Measurements from ENCODE around the gene CDH4. TPM values are rescaled to one million over a fixed set of nuclear protein-coding genes. Genes with fewer than 3 reads are reported as not detected.
"Not testable (repeated sequence)": the region's sequence is repeated elsewhere in the genome, so short reads cannot be mapped to it uniquely, and the experiment has no call there.

The CDH4 gene
- total RNA-seq, 2 experiments from 2014 or later: 0.11 to 0.18 TPM

- no peaks in the 10 kb centered on the region for H3K4me1 Mint-ChIP-seq (ENCODE audit: low read depth)
- TF ChIP-seq, protein P1, sequence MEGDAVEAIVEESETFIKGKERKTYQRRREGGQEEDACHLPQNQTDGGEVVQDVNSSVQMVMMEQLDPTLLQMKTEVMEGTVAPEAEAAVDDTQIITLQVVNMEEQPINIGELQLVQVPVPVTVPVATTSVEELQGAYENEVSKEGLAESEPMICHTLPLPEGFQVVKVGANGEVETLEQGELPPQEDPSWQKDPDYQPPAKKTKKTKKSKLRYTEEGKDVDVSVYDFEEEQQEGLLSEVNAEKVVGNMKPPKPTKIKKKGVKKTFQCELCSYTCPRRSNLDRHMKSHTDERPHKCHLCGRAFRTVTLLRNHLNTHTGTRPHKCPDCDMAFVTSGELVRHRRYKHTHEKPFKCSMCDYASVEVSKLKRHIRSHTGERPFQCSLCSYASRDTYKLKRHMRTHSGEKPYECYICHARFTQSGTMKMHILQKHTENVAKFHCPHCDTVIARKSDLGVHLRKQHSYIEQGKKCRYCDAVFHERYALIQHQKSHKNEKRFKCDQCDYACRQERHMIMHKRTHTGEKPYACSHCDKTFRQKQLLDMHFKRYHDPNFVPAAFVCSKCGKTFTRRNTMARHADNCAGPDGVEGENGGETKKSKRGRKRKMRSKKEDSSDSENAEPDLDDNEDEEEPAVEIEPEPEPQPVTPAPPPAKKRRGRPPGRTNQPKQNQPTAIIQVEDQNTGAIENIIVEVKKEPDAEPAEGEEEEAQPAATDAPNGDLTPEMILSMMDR (IDR thresholded peaks at IDR 0.05): no peak
- ATAC-seq (no peak), DNase-seq (no peak)
- ChIA-PET CTCF (no interaction called here), POLR2A (no interaction called here)
- peaks cover 3% of the 10 kb centered on the region for H3K9me3 Mint-ChIP-seq
- peaks cover 11% of the 10 kb centered on the region for H3K27me3 Mint-ChIP-seq
- intact Hi-C loops (cut with micrococcal nuclease): no loop called here
- no peaks in the 10 kb centered on the region for H3K36me3 Mint-ChIP-seq (ENCODE audit: low read depth)
- no peak overlapping the region for H3K4me3 Mint-ChIP-seq
- no peak overlapping the region for H3K27ac Mint-ChIP-seq
Observed at GRCh38 chr20:61477451-61477861, 225.4 kb downstream of the CDH4 start.

DNA sequence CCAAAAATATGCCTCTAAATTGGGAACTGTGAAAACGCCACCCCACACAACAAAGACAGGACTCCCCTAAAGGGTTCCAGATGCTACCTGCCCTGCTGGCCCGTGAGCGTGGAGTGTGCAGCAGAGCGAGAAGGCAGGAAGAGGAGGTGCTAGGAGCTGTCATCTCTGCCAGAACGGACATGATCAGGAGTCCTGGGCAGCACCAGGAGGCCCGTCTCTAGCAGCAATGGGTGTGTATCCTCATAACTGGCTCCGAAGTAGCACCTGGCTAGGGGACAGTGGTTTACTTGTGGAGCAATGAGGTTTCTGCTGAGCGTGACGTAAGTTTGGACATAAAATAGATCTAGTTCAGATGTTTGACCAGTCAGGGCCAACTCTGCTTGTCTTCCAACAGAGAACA is 226.0 kb downstream of the CDH4 start:
- H3K36me3 Mint-ChIP-seq (ENCODE audit: low read depth): no peaks in the 10 kb centered on the region
- CTCF ChIA-PET: no interaction called here
- H3K4me1 Mint-ChIP-seq (ENCODE audit: low read depth): no peaks in the 10 kb centered on the region
- peaks cover 11% of the 10 kb centered on the region for H3K27me3 Mint-ChIP-seq
- POLR2A ChIA-PET: no interaction called here
- intact Hi-C loops (cut with micrococcal nuclease): no loop called here
- no peak for DNase-seq
- no peak overlapping the region for H3K4me3 Mint-ChIP-seq
- ATAC-seq: no peak
- TF ChIP-seq, protein P1 (IDR thresholded peaks at IDR 0.05): no peak
- H3K9me3 Mint-ChIP-seq: peaks cover 3% of the 10 kb centered on the region
- H3K27ac Mint-ChIP-seq: no peak overlapping the region

DNA sequence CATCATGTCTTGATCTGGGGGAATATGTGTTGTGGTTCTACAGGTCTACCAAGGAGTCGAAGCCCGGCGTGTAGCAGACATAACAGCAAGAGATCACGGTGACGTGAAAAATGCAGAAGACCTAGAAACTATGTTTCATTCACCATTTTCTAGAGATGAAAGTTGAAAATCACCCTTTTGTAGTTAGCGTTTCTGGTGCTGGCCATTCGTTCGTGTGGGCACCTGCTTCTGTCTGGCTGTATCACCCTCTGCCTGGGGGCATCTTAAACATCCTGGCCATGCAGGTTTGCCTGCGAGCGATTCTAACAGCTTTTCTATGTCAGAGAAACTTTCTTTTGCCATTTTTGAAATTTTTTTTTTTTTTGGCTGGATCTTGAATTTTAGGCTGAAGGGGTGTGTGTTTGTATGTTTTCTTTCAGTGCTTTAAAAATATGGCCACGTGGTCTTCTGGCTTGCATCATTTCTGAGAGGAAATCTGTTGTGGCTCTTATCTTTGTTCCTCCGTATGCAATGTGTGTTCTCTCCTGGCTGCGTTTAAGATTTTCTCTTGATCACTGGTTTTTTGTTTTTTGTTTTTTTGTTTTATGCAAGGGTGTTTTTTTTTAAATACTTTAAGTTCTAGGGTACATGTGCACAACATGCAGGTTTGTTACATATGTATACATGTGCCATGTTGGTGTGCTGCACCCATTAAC is 226.7 kb downstream of the CDH4 start:
- ChIA-PET CTCF (no interaction called here), POLR2A (no interaction called here)
- Mint-ChIP-seq H3K27me3 (peaks cover 9% of the 10 kb centered on the region), H3K9me3 (peaks cover 3% of the 10 kb centered on the region), H3K27ac (no peak overlapping the region), H3K4me1 (ENCODE audit: low read depth) (no peaks in the 10 kb centered on the region), H3K4me3 (no peak overlapping the region), H3K36me3 (ENCODE audit: low read depth) (no peaks in the 10 kb centered on the region)
- intact Hi-C loops (cut with micrococcal nuclease): no loop called here
- ATAC-seq (no peak), DNase-seq (no peak)
- TF ChIP-seq, protein P1 (IDR thresholded peaks at IDR 0.05): no peak

GRCh38 chr20:61479433-61479832 is 227.4 kb downstream of the CDH4 start:
- POLR2A ChIA-PET: not testable (repeated sequence)

DNA sequence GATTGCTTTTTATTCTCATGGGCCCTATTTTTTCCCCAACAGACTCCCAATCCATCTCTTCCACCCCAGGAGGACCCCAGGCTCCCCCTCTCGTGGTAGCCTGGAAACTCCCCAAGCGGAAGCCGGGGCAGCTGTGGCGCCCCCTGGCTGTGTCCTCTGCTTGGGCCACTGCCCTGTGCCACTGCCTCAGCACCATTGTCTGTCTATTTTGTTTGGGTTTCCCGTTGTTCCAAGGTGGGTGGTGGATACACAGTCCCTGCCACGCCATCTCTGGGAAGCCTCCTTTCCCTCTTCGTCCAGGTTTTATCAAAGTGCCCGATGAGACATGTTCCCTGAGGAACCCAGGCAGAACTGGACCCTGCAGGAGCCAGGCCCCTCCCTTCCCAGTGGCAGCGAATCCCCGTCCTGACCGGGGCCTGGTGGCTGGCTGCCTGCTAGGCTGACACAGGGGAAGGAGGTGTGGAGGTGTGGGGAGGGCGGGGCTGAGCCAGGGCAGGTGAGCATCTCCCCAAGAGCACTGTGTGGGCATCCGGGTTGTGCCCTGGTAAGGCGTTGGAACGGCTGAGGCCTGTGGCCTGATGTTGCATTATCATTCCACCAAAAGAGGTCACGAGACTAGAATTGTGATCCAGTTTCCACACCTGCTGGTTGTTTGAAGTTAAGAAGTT is 228.2 kb downstream of the CDH4 start:
- Mint-ChIP-seq H3K4me1 (ENCODE audit: low read depth) (no peaks in the 10 kb centered on the region), H3K27ac (no peak overlapping the region), H3K36me3 (ENCODE audit: low read depth) (no peaks in the 10 kb centered on the region), H3K9me3 (peaks cover 3% of the 10 kb centered on the region), H3K27me3 (peaks cover 9% of the 10 kb centered on the region), H3K4me3 (no peak overlapping the region)
- TF ChIP-seq, protein P1 (IDR thresholded peaks at IDR 0.05): no peak
- DNase-seq (no peak), ATAC-seq (no peak)
- intact Hi-C loops (cut with micrococcal nuclease): no loop called here
- ChIA-PET CTCF (no interaction called here), POLR2A (no interaction called here)

More at GRCh38 chr20:61479433-61479832, 227.4 kb downstream of the CDH4 start:
- H3K9me3 Mint-ChIP-seq; intact Hi-C loops (cut with micrococcal nuclease); CTCF ChIA-PET; H3K4me3 Mint-ChIP-seq; H3K27ac Mint-ChIP-seq; H3K4me1 Mint-ChIP-seq (ENCODE audit: low read depth); DNase-seq; H3K36me3 Mint-ChIP-seq (ENCODE audit: low read depth); ATAC-seq; H3K27me3 Mint-ChIP-seq: not testable (repeated sequence)
